GM12874 (cell line): ENCODE measurements around the gene NCKAP5.

Experiments used
- CTCF ChIP-seq: IDR thresholded peaks from 2 replicates; pipeline ENCODE4 v1.5.1; 2011; ENCODE audit warnings: low read depth, mild to moderate bottlenecking, control low read depth, low read length, moderate library complexity; ENCODE audit not compliant: insufficient read depth

Gene NCKAP5

GRCh38 chr2:133476286-133476685 is 92.0 kb downstream of the NCKAP5 start:
- no peak for TF ChIP-seq CTCF

GRCh38 chr2:133475610-133476009 is 92.7 kb downstream of the NCKAP5 start:
- TF ChIP-seq CTCF: no peak

- no peak for TF ChIP-seq CTCF
Observed at GRCh38 chr2:133462811-133463210, 105.5 kb downstream of the NCKAP5 start.

GRCh38 chr2:133461484-133461883 is 106.8 kb downstream of the NCKAP5 start:
- TF ChIP-seq CTCF: no peak

GRCh38 chr2:133459590-133459989 is 108.7 kb downstream of the NCKAP5 start:
- TF ChIP-seq CTCF: no peak

GRCh38 chr2:133458280-133458679 is 110.0 kb downstream of the NCKAP5 start:
- TF ChIP-seq CTCF: no peak

- TF ChIP-seq CTCF: no peak
Observed at GRCh38 chr2:133457861-133458260, 110.4 kb downstream of the NCKAP5 start.

GRCh38 chr2:133456971-133457370 is 111.3 kb downstream of the NCKAP5 start:
- no peak for TF ChIP-seq CTCF
